ENCODE measurements around the gene GAS7.

DNA sequence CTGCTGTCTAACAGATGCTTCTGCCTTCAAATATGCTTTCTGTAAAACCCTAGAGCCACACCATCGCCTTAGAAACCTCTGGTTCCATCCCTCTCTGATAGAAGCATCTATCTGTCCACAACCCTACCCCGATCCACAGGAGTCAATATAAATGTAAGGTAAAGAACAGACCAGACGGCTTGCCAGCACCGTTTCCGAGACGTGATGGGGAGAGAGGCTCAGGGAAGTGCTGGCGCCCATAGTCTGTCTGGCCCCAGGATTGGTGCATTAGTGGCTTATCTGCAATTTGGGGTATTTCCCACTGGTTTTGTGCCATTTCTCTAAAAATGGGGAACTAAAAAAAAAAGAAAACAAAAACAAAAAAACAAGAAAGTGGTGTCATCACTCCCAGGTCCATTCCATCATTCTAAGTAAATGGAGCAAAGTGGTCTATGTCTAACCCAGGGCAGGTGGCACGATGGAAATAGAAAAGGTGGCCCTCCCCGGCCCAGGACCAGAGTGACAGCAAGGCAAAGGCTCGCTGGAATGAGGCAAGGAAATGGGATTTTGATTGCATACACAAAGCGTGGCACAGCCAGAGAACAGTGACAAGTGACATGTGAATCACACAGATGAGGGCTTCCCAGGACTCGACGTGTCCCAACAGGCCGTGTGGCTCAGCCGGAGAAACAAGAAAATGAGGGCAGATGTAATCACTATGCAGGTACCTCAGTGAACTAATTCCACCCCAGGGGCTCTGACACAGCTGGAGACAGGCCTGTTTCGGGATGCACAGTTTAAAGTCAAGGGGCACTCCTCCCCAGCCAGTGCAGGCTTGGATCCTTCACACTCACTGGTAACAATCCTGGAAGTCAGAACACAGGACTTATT is 125.6 kb downstream of the GAS7 start:
- TF ChIP-seq, protein P1, sequence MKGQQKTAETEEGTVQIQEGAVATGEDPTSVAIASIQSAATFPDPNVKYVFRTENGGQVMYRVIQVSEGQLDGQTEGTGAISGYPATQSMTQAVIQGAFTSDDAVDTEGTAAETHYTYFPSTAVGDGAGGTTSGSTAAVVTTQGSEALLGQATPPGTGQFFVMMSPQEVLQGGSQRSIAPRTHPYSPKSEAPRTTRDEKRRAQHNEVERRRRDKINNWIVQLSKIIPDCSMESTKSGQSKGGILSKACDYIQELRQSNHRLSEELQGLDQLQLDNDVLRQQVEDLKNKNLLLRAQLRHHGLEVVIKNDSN (CRISPR knock-in tag; IDR thresholded peaks at IDR 0.05), result no peak
- TF ChIP-seq ETV6 (CRISPR knock-in tag; IDR thresholded peaks at IDR 0.05), result no peak

Data from WTC11 (cell line).